Activated effector memory CD4-positive, alpha-beta T cell treated with anti-CD3 and anti-CD28 coated beads, Interleukin-2, amount 50 U/mL, for 16 hours (primary cell): Measurements from ENCODE around the gene MARCOL.

Source experiments
- DNase-seq: peaks from one replicate; pipeline ENCODE4 v3.0.0-alpha.2; 2020

The MARCOL gene

GRCh38 chr5:148238418-148238794 lies at the start of gene MARCOL:
Gene MARCOL (plus strand): TSS chr5:148238525. CDS start chr5:148238598, 73 bp downstream.
- DNase-seq = no peak

GRCh38 chr5:148191010-148191409 lies 47.3 kb upstream of the MARCOL start:
- DNase-seq = no peak

- DNase-seq = no peak
Observed at GRCh38 chr5:148193202-148193601, 45.1 kb upstream of the MARCOL start.

- no peak for DNase-seq
Observed at GRCh38 chr5:148201151-148201550, 37.2 kb upstream of the MARCOL start.

GRCh38 chr5:148202531-148203203 lies 35.7 kb upstream of the MARCOL start, which contains the start of gene SPINK6:
Gene SPINK6 (plus strand): TSS chr5:148203042. CDS start chr5:148203097, 55 bp downstream.
- DNase-seq = no peak

- no peak for DNase-seq
Observed at GRCh38 chr5:148205044-148205806, 33.1 kb upstream of the MARCOL start.

GRCh38 chr5:148205865-148206264 lies 32.5 kb upstream of the MARCOL start:
- DNase-seq = no peak

GRCh38 chr5:148206620-148207019 lies 31.7 kb upstream of the MARCOL start:
- no peak for DNase-seq

GRCh38 chr5:148208226-148208625 lies 30.1 kb upstream of the MARCOL start:
- DNase-seq = no peak

GRCh38 chr5:148209151-148209770 lies 29.1 kb upstream of the MARCOL start:
- no peak for DNase-seq

GRCh38 chr5:148214665-148215185 lies 23.6 kb upstream of the MARCOL start:
- DNase-seq = no peak

- no peak for DNase-seq
Observed at GRCh38 chr5:148221508-148221907, 16.8 kb upstream of the MARCOL start.

GRCh38 chr5:148224117-148224742 lies 14.1 kb upstream of the MARCOL start:
- DNase-seq = no peak

- no peak for DNase-seq
Observed at GRCh38 chr5:148228392-148228984, 9.8 kb upstream of the MARCOL start.

- DNase-seq = no peak
Observed at GRCh38 chr5:148229840-148230239, 8.5 kb upstream of the MARCOL start.

GRCh38 chr5:148230240-148230639 lies 8.1 kb upstream of the MARCOL start:
- DNase-seq = no peak

GRCh38 chr5:148237785-148238417 lies 424 bp upstream of the MARCOL start:
- no peak for DNase-seq

- no peak for DNase-seq
Observed at GRCh38 chr5:148248894-148249293, 10.6 kb downstream of the MARCOL start.

GRCh38 chr5:148255456-148255855 lies 17.1 kb downstream of the MARCOL start:
- DNase-seq = no peak

- DNase-seq = peak; percentile 28
Observed at GRCh38 chr5:148259288-148259687, 21.0 kb downstream of the MARCOL start.

GRCh38 chr5:148261221-148261620 lies 22.9 kb downstream of the MARCOL start:
- DNase-seq = no peak

GRCh38 chr5:148267962-148268361 lies 29.6 kb downstream of the MARCOL start:
- no peak for DNase-seq
